ENCODE results near the gene KRT32. TPM values are rescaled to one million over a fixed set of nuclear protein-coding genes. Genes with fewer than 3 reads are reported as not detected.

The KRT32 gene
- total RNA-seq (2014; rRNA removed; shearing (Covaris generic)) = not detected in 2 replicates

GRCh38 chr17:41466988-41467387, at the start of gene KRT32:
Gene KRT32, minus strand, starts transcription at chr17:41467386. Its CDS starts 61 bp downstream, at chr17:41467325.
- DNase-seq = peak; percentile 16
- H3K27me3 ChIP-seq (ENCODE audit: control insufficient read depth, insufficient read depth, low read length) = no peaks in the 10 kb centered on the region
- H3K4me3 ChIP-seq (ENCODE audit: insufficient read depth, low read depth, low read length) = no peak within 1 kb of the TSS
- H3K36me3 ChIP-seq (replicated peaks; ENCODE audit: control insufficient read depth, insufficient read depth, low read length) = no peaks in the 10 kb centered on the region

GRCh38 chr17:41516830-41517283, 49.7 kb upstream of the KRT32 start:
- no peak for DNase-seq
- H3K4me3 ChIP-seq (ENCODE audit: insufficient read depth, low read depth, low read length) = no peak overlapping the region
- no peaks in the 10 kb centered on the region for H3K27me3 ChIP-seq (ENCODE audit: control insufficient read depth, insufficient read depth, low read length)
- H3K36me3 ChIP-seq (replicated peaks; ENCODE audit: control insufficient read depth, insufficient read depth, low read length) = no peaks in the 10 kb centered on the region

DNA sequence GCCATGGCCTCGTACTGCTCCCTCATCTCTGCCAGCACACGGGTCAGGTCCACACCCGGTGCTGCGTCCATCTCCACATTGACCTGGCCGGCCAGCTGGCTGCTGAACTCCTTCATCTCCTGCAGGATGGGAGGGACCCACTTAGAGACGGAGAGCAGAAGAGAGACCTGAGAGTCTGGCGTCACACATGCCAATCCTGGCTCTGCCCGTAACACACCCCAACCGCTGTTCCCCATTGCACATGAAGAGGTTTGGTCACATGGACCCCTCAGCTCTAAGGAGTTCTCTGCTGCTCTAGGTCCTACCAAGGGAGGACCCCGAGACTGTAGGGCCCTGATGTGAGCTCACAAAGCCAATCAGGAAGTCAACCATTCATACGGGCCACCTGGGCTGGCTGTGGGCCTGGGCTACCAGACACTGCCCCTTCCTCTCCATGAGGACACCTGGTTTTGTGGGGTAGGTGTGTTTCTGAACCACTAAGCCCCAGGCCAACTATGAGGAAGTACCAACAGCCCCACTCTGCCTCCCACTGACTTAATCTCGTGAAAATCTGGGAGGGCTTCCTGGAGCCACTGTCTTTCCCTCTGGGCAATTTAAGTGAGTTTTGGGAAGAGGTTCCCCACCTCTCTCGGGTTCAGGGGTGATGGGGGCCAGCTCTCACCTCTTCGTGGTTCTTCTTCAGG, 49.1 kb upstream of the KRT32 start:
- no peaks in the 10 kb centered on the region for H3K27me3 ChIP-seq (ENCODE audit: control insufficient read depth, insufficient read depth, low read length)
- no peak overlapping the region for H3K4me3 ChIP-seq (ENCODE audit: insufficient read depth, low read depth, low read length)
- DNase-seq = no peak
- no peaks in the 10 kb centered on the region for H3K36me3 ChIP-seq (replicated peaks; ENCODE audit: control insufficient read depth, insufficient read depth, low read length)

DNA sequence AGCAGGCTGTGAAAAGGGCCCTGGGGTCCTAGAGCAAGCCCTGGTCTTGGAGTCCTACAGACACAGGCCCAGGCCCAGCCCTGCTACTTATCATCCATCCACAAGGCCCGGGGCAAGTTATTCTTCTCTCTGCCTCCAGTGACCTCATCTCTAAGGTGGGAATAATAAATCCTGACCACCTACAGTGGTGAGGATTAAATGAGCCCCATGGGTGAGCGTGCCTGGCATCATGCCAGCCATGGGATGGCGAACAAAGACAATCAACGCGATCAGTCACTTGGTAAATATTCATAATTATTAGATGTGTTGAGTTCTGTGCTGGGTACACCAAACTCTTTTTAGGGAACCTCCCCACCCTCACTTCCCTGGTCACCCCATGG, 46.0 kb upstream of the KRT32 start:
- Histone ChIP-seq H3K27me3 (ENCODE audit: control insufficient read depth, insufficient read depth, low read length) (no peaks in the 10 kb centered on the region), H3K36me3 (replicated peaks; ENCODE audit: control insufficient read depth, insufficient read depth, low read length) (no peaks in the 10 kb centered on the region), H3K4me3 (ENCODE audit: insufficient read depth, low read depth, low read length) (no peak overlapping the region)
- no peak for DNase-seq

DNA sequence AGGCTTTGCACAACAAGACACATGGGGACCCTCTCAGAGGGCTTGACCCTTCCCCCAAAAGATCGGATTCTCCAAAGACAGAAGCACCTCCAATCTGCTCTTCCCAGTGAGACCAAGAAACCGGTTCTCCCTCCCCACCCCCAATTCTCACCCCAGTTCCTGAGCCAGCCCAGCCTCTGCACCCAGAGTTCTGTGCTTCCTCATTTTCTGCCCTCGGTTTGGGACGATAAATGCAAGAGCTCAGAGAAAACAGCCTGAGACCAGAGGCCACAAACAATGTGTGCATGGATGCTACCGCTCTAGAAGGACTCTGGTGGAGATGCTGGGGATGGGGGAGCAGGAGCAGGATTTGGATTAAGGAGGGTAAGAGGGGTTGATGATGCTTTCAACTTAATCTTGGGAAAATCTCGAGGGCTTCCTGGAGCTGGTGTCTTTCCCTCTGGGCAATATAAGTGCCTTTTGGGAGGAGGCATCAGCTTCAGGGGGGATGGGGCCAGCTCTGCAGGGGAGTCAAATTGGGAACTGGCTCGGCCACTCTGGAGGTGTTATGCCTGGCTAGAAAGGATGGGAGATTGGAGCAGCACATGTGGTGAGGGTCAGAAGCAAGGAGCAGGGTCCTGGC, 45.5 kb upstream of the KRT32 start:
- H3K36me3 ChIP-seq (replicated peaks; ENCODE audit: control insufficient read depth, insufficient read depth, low read length) = no peaks in the 10 kb centered on the region
- no peak overlapping the region for H3K4me3 ChIP-seq (ENCODE audit: insufficient read depth, low read depth, low read length)
- no peak for DNase-seq
- no peaks in the 10 kb centered on the region for H3K27me3 ChIP-seq (ENCODE audit: control insufficient read depth, insufficient read depth, low read length)

DNA sequence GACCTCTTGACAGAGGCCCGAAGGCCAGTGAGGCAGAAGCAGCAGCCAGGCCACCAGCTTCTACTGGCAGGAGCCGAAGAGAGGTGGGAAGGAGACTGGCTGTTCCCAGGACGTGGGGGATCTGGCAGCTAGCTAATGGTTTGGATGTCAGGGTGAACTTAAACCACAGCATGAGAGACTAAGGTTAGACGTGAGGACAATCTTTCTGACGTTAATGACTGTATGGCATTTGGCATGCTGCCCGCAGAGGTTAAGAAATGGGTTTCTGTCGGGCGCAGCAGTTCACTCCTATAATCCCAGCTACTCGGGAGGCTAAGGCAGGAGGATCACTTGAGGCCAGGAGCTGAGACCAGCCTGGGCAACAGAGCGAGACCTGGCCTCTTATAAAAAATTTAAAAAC, 44.5 kb upstream of the KRT32 start:
- no peaks in the 10 kb centered on the region for H3K36me3 ChIP-seq (replicated peaks; ENCODE audit: control insufficient read depth, insufficient read depth, low read length)
- no peak overlapping the region for H3K4me3 ChIP-seq (ENCODE audit: insufficient read depth, low read depth, low read length)
- H3K27me3 ChIP-seq (ENCODE audit: control insufficient read depth, insufficient read depth, low read length) = no peaks in the 10 kb centered on the region
- DNase-seq = no peak

DNA sequence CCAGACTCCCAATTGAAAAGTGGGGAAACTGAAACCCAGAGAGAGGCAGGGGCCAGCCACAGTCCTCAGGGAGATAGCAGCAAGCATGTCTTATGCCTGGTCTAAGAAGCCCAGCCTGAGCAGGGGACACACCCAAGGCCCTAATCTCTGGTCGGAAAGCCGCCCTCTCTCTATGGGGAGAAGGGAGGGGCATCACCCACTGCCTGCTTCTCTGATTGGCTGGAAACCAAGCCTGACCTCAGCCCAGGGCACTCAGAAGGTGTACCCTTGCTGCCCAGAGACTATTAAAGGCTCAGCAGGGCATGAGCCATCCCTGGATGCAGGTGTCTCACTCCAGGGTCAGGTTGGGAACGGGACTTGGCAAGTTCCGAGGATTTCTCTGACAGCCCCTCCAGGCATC, 43.9 kb upstream of the KRT32 start:
- H3K4me3 ChIP-seq (ENCODE audit: insufficient read depth, low read depth, low read length) = no peak overlapping the region
- peak; percentile 83 for DNase-seq
- no peaks in the 10 kb centered on the region for H3K36me3 ChIP-seq (replicated peaks; ENCODE audit: control insufficient read depth, insufficient read depth, low read length)
- H3K27me3 ChIP-seq (ENCODE audit: control insufficient read depth, insufficient read depth, low read length) = no peaks in the 10 kb centered on the region

- H3K27me3 ChIP-seq (ENCODE audit: control insufficient read depth, insufficient read depth, low read length) = no peaks in the 10 kb centered on the region
- no peak overlapping the region for H3K4me3 ChIP-seq (ENCODE audit: insufficient read depth, low read depth, low read length)
- DNase-seq = peak; percentile 73
- no peaks in the 10 kb centered on the region for H3K36me3 ChIP-seq (replicated peaks; ENCODE audit: control insufficient read depth, insufficient read depth, low read length)
These were observed 43.3 kb upstream of the KRT32 start for GRCh38 chr17:41510251-41511065.

GRCh38 chr17:41507315-41507880, 40.2 kb upstream of the KRT32 start:
- no peaks in the 10 kb centered on the region for H3K27me3 ChIP-seq (ENCODE audit: control insufficient read depth, insufficient read depth, low read length)
- no peak overlapping the region for H3K4me3 ChIP-seq (ENCODE audit: insufficient read depth, low read depth, low read length)
- H3K36me3 ChIP-seq (replicated peaks; ENCODE audit: control insufficient read depth, insufficient read depth, low read length) = no peaks in the 10 kb centered on the region
- DNase-seq = no peak

DNA sequence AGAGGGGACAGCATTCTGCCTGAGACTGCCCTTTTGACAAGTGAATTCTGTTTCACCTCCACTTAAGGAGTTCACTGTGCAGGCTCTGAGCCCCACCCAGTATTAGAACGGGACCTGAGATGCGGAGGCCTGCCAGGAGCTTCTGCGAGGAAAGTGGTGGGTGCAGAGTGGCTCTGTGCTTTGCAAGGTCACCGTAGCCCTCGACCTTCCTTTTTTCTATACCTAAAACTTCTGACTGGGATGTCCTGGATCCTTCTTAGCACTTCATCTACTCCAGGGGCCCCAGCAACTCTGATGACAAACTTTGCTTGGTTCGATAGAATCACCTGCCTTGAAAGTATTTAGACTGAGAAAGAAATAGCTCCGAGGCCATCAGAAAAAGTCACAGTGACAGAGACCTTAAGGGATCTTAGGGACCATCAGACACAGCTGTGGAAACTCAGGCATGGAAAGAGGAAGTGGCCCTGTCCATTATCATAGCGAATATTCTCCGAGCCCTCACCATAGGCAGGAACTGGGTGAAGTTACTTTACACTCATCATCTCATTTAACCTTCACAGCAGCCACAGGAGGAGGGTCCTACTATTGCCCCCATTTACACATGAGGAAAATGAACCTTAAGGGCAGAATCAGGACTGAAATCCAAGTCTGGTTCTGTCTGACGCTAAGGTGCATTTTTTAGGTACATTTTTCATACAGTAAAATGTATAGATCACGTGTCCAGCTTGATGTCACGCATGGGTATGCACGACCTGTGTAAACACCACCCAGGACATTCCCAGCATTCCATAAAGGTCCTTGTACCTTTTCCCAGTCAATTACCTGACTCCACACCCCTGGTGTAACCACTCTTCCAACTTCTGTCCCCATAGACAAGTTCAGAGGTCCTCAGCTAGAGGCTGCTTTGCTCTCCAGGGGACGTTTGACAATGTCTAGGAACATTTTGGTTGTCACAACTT, 38.9 kb upstream of the KRT32 start:
- no peak for DNase-seq
- Histone ChIP-seq H3K36me3 (replicated peaks; ENCODE audit: control insufficient read depth, insufficient read depth, low read length) (no peaks in the 10 kb centered on the region), H3K27me3 (ENCODE audit: control insufficient read depth, insufficient read depth, low read length) (no peaks in the 10 kb centered on the region), H3K4me3 (ENCODE audit: insufficient read depth, low read depth, low read length) (no peak overlapping the region)

DNA sequence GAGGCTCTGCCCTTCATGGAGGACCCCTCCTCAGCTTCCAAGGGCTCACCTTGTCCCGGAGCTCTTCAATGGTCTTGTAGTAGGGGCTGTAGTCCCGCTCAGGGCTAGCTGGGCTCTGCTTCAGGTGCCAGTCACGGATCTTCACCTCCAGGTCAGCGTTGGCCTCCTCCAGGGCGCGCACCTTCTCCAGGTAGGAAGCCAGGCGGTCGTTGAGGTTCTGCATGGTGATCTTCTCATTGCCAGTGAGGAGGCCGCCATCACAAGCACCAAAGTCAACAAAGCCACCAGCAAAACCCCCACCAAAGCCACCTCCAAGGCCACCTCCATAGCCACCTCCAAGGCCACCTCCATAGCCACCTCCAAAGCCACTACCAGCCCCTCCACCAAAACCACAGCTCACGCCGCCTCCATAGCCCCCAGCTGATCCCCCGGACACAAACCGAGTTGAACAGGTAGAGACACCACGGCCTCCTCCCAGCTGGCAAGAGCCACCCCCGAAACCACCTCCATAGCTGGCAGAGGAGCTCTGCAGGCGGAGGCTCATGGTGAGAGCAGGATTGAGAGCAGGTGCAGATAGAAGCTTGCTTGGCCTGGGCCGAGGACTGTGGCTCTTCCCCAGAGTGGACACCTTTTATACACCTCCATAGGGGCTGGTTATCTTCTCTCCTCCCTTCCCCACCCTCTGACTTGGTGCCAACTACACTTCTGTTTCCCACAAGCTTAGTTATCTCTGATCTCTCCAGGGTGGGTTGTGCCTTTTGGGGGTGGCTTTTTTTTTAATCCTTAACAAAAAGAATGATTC, 38.0 kb upstream of the KRT32 start, which contains the start of gene KRT13:
Gene KRT13 (minus strand): TSS at position 606 of the 802 bp plus-strand sequence. CDS start 62 bp downstream, at position 544.
- no peak within 1 kb of the TSS for H3K4me3 ChIP-seq (ENCODE audit: insufficient read depth, low read depth, low read length)
- no peaks in the 10 kb centered on the region for H3K36me3 ChIP-seq (replicated peaks; ENCODE audit: control insufficient read depth, insufficient read depth, low read length)
- no peaks in the 10 kb centered on the region for H3K27me3 ChIP-seq (ENCODE audit: control insufficient read depth, insufficient read depth, low read length)
- DNase-seq = no peak

DNA sequence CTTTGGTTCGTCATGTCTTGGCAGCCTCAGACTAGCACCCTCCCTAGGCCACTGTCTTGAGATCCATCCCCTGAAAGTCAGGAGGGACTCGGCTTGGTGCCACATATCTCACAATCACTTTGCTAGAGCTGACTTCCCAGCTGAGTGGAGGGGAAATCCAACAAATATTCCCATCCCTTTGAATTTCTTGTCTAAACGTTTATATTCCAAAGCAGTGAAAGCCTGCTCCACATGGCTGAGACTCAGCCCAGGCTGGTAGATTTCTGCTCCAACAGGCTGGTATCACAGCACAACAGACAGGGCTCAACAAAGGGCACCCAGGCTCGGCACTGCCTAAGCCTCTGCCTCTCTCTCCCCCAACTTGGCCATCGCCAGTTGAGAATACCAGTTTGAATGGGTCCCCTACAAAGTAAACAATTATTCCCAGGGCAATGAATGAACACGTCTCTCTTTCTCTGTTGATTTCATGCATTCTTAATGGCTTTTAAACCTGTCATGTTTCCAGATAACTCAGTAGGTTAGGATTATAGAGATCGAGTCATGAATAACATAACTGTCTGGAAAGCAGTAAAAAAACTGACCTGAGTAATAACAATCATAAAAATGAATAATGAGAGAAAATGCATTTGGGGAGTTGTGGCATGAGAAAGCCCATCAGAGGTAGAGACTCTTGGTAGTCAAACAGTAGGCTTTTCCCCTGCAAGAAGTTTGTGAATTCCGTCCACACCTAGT, 37.2 kb upstream of the KRT32 start:
- DNase-seq = no peak
- Histone ChIP-seq H3K27me3 (ENCODE audit: control insufficient read depth, insufficient read depth, low read length) (no peaks in the 10 kb centered on the region), H3K4me3 (ENCODE audit: insufficient read depth, low read depth, low read length) (no peak overlapping the region), H3K36me3 (replicated peaks; ENCODE audit: control insufficient read depth, insufficient read depth, low read length) (no peaks in the 10 kb centered on the region)

DNA sequence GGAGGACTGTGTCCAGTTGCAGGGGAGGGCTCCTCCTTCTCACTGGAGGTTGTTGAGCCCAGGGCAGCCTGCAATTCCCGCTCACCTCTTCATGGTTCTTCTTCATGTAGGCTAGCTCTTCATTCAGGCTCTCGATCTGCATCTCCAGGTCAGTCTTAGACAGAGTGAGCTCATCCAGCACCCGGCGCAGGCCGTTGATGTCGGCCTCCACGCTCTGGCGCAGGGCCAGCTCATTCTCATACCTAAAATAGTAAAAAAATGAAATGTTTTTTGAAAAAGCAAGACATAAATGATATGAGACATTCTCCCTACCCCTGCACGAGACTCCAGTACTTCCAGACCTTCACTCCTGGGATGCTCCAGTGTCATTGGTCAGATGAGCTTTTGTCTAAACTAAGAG, 36.0 kb upstream of the KRT32 start:
- no peaks in the 10 kb centered on the region for H3K36me3 ChIP-seq (replicated peaks; ENCODE audit: control insufficient read depth, insufficient read depth, low read length)
- no peak for DNase-seq
- no peaks in the 10 kb centered on the region for H3K27me3 ChIP-seq (ENCODE audit: control insufficient read depth, insufficient read depth, low read length)
- H3K4me3 ChIP-seq (ENCODE audit: insufficient read depth, low read depth, low read length) = no peak overlapping the region

Measured in H7 (cell line).